ENCODE results near the gene DPP3.
"Not testable (repeated sequence)": the region's sequence is repeated elsewhere in the genome, so short reads cannot be mapped to it uniquely, and the experiment has no call there.

DPP3 gene

DNA sequence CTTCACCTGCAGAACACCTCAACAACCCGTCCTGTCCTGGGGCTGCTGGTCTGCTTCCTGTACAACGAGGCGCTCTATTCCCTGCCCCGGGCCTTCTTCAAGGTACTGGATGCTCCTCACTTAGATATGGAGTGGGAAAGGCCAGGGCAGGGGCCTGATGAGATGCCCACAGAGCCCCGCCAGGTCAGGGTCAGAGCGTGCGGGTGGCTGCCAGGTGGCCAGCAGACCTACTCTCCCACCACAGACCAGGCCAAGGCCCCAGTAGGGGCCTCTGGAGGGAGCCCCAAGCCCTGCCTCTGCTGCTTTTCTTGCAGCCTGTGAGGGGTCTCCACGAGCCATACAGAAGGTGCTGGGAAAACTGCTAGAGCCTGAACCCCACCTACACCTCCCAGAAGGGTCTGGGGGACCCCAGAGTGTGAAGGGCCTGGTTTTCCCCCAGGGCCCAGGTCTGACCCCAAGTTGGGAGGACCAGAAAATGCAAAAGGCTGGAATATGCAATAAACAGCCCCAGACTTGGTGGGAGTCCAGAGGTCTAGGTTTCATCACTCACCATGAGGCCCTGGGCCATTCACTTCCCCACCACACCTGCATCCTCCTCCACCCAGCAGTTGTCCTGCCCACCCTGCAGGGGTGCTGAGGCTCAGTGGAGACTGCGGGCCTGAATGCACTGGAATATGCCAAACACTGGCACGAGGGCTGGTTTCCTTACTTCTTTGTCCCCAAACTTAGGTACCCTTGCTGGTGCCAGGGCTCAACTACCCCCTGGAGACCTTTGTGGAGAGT, 50.9 kb downstream of the DPP3 start:
- no peak for DNase-seq (ENCODE audit: low read depth in 2 of 2, low spot score in 1 of 2)

DNA sequence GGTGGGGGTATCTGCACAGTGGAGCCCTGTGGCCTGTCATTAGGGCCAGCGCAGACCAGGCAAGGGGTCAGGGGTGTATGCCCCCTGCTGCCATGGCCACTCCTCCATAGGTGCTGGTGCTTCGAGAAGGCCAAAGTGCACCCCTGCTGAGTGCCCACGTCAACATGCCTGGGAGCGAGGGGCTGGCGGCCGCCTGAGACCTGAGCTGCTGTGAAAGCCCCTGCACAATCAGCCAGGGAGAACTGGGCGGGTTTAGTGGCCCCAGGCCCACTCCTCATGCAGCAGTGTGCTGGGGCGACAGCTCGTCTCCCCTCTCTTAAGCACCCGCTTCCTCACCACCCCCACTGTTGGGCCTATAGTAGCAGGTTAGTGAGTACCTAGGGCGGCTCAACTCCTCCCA, 51.6 kb downstream of the DPP3 start:
- no peak for DNase-seq (ENCODE audit: low read depth in 2 of 2, low spot score in 1 of 2)

DNA sequence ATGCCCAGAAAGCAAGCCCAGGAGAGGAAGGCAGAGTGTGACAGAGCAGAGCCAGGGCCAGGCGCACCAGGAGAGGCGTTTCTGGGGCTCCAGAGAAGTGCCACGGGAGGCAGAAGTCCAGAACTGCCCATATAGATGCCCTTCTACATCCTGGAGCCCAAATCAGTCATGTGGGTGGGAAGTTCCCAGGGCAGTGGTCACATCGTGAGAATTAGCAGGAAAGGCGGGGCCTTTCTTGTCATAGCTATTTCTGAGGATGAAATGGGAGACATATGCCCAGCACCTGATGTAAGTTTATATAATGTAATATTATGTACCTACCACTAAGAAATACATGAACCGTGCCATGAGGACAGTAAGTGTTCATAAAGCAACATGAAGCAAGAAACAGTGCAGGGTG, 52.5 kb downstream of the DPP3 start:
- no peak for DNase-seq (ENCODE audit: low read depth in 2 of 2, low spot score in 1 of 2)

DNA sequence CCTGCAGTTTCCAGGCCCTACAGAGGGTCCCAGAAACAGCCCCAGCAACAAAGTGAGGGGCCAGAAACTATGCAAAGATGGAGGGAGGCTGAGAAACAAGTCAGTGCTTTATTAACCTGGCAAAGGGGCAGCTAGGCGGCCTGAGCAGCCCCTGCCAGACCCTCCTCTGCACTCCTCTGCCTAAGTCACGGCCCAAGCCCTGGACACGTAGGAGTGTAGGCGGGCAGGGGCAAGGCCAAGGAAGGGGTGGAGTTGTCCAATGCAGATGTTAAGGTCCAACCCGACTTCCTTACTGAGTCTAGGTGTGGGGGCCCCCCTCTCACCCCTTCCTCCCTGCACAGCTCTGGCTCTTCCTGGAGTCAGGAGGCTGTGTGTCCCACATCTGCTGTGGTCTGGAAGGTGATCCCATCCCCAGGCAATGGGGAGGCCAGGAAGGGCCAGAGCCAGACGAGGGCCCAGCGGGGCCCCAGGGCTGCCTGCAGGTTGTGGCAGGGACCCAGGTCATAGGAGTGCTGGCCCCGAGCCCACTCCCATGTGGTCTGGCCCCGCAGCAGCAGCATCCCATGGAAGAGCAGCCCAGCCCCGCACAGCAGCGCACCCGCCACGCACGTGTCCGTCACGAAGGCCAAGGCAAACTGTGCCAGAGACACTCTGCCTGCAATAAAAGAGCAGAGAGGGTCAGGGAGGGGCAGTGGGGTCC, 59.1 kb downstream of the DPP3 start:
- no peak for DNase-seq (ENCODE audit: low read depth in 2 of 2, low spot score in 1 of 2)

DNA sequence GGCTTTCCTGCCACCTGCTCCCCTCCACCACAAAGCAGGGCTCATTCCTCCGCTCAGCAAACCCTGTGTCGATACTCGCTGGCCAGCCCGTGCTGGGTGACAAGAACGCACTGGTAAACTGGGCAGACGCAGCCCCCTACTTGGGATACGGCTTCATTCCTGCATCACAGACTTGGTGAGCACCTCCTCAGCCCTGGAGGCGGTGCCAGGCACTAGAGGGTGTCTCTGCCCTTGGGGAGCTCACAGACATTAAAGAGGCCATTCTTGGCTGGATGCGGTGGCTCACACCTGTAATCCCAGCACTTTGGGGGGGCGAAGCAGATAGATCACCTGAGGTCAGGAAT, 59.6 kb downstream of the DPP3 start:
- DNase-seq (ENCODE audit: low read depth in 2 of 2, low spot score in 1 of 2): no peak

DNA sequence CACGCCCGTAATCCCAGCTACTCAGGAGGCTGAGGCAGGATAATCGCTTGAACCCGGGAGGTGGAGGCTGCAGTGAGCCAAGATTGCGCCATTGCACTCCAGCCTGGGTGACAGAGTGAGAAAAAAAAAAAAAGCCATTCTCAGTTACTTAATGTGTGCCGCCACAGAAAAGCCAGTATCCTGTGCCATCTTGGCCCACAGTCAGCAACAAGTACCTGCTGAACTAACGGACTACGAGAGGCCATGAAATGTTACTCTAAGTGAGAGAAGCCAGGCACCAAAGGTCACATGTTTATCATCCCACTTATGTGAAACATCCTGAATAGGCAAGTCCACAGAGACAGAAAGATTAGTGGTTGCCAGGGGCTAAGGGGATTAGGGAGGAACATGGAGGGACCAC, 60.4 kb downstream of the DPP3 start:
- DNase-seq (ENCODE audit: low read depth in 2 of 2, low spot score in 1 of 2): not testable (repeated sequence)

DNA sequence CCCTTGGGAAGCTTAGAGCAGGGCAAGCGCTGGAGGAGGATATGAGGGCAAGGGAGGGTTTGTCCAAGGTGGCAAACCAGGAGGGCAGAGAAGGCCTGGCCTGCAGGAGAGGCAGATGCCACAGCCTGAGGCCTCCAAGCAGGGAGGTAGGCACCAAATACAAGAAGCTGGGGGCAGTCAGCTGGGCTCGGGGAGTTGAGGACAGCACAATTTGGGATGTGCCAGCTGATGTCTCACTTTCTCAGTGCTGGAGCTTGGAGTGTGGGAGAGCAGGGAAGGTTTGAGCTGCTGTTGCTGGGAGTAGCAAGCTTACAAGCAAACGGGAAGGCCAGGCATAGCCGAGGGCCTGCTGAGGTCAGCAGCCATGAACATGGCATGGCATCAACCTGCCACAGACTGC, 61.7 kb downstream of the DPP3 start:
- no peak for DNase-seq (ENCODE audit: low read depth in 2 of 2, low spot score in 1 of 2)

DNA sequence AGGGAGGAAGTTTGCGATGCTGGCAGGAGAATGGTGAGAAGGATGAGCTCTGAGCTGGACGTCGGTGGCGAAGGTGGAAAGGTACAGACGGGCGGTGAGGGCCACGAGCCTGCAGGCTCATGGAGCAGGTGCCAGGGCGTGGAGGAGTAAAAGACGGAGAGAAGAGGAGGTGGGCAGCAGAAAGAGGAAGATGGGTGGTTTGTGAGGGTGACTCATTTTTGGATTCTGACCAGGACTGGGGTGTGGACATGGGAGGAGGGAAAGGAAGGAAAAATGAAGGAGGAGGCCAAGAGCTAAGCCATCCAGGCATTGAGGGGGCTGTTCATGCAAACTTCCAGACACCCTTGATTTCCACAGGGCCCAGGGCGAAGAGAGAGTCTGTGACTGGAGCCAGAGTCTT, 62.1 kb downstream of the DPP3 start:
- DNase-seq (ENCODE audit: low read depth in 2 of 2, low spot score in 1 of 2): no peak

DNA sequence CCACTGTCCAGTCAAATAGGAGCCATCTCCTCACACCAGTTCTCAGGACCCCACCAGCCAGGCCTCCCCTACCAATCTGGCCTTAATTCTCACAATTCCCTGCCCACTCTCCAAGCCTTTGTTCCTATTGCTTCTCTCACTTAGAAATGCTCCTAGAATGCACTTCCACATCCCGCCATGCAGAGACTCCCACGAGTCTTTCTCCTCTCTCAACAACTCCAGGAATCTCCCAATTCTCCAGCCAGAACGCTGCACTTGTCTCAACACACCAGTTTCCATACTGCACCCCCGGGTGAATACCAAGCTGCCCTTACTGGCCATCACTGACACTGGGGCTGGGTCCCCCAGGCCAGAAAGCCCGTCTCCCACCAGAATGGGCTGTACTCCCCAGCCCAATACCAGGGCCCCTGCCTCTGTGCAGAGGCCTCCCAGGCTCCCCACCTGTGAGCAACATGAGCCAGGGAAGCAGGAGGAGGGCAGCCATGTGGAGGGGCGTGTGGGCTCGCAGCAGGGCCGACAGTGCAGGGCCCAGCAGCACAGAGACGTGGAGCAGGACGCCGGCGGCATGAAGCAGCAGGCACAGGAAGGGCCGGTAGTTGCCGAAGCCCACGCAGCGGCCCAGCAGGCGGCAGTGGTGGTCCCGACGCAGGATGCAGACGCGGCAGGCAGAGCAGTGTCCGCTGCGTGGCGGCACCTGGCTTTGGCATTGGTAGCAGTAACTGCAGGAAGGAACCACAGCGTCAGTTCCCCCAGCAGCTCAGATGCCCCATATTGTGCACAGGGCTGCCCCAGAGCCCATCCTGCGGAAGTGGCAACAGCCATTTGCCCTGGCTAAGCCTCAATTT, 63.3 kb downstream of the DPP3 start:
- DNase-seq (ENCODE audit: low read depth in 2 of 2, low spot score in 1 of 2): peak in 1 of 2 donors; percentile 35

DNA sequence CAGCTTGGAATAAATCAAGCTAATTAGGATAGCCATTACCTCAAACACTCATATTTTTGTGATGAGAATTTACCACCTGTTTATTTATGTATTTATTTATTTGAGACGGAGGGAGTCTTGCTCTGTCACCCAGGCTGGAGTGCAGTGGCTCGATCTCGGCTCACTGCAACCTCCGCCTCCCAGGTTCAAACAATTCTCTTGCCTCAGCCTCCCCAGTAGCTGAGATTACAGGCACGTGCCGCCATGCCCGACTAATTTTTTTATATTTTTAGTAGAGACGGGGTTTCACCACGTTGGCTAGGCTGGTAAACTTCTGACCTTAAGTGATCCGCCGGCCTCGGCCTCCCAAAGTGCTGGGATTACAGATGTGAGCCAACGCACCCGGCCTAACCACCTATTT, 64.7 kb downstream of the DPP3 start:
- not testable (repeated sequence) for DNase-seq (ENCODE audit: low read depth in 2 of 2, low spot score in 1 of 2)

DNA sequence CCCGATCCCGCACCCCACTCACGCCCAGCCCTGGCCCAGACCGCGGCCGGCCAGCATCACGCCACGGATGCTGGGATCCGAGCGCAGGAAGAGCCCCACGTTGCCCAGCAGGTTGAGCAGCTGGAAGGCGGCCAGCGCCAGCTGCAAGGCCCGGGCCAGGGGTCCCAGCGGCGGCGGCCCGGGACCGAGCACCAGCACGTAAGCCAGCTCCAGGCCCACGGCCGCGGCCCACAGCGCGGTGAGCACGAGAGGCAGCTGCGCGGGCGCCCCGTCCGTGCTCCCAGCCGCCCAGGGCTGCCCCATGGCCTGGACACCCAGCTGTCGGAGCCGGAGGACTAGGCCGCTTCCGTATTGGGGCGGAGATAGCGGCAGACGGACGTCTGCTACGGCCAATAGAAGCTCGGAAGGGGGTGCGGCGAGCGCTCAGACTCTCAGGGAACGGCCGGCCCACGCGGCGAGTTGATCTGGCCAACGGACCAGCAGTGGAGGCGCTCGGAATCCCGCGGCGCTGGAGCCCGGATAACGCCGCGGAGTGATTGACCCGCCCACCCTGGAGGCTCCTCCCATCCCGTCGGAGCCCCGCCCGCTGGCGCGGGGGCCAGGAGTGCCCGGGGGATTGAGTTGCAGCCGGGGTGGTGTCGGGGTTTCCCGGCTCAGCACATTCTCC, 65.6 kb downstream of the DPP3 start, which contains the start of gene ZDHHC24:
ZDHHC24 (minus strand) TSS at position 348 of the 667 bp plus-strand sequence; CDS start at position 303, 45 bp downstream.
- peak; percentile 54 to 70 for DNase-seq (ENCODE audit: low read depth in 2 of 2, low spot score in 1 of 2)

DNA sequence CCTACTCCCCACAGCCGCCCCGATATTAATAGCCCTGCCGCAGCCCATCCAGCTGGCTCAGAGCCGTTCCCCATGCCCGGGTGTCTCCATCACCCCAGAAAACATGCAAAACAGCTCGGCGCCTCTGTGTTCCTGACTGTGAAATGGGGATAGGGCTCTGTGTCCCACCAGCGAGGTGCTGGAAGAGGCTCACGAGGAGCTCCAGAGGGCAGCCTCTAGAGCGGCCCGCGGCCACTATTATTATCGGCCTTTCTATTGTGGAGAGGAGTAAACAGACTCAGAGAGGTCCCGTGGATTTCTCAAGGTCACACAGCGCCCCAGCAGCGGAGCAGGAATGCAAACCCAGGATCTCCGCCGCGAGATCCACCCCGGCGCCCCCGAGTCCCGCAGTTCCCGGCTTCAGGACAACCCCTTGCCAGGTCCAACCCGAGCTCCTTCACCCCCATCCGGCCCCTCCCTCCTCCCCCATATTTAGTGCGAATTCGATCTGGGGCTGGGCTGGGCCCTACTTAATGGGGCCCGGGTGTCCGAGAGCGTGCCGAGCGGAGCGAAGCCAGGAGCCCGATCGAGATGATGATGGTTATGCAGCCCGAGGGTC, 66.2 kb downstream of the DPP3 start, which contains the start of gene ACTN3:
ACTN3 (plus strand) TSS at position 536 of the 598 bp plus-strand sequence; CDS start at position 571, 35 bp downstream.
- no peak for DNase-seq (ENCODE audit: low read depth in 2 of 2, low spot score in 1 of 2)

DNA sequence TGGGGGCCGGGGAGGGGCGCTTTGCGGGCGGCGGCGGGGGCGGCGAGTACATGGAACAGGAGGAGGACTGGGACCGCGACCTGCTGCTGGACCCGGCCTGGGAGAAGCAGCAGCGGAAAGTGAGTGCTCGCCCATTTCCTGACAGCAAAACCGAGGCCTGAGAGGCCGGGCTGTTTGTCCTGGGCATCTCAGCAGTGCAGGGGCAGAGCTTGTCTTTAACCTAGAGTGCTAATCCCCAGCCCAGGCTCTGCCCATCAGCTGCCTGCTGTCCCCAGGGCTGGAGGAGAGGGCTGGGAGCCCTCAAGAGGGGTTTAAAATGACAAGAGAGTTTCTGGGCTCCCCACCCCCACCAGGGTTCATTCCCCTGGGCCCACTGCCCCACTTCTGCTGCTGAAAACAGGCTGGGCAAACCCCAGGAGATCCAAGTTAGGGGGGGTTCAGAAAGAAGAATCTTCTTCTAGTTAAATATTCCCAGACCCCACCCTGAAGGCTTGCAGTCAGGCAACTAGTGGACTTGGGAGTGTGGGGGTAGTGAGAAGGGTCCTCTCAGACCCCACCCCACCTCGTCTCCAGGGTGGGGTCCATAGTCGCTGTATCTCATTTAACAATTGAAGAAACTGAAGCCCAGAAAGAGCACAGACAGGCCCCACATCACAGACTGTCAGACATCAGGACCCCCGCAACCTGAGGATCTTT, 66.9 kb downstream of the DPP3 start:
- no peak for DNase-seq (ENCODE audit: low read depth in 2 of 2, low spot score in 1 of 2)

DNA sequence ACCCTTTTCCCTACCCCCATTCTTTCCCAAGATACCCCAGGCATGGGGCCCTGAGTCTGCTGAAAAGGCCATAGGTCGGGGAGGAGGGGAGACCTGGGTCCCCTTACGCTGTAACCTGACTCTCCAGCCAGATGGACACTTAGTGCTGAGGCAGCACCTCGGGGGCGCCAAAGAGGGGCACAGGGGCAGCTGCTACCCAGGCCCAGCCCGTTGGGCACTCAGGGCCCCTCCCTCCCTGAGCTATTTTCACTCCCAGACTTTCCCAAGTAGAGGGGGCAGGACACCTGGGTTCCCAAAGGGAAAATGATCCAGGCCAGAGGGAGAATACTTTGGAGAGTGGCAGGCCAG, 67.4 kb downstream of the DPP3 start:
- DNase-seq (ENCODE audit: low read depth in 2 of 2, low spot score in 1 of 2): no peak

DNA sequence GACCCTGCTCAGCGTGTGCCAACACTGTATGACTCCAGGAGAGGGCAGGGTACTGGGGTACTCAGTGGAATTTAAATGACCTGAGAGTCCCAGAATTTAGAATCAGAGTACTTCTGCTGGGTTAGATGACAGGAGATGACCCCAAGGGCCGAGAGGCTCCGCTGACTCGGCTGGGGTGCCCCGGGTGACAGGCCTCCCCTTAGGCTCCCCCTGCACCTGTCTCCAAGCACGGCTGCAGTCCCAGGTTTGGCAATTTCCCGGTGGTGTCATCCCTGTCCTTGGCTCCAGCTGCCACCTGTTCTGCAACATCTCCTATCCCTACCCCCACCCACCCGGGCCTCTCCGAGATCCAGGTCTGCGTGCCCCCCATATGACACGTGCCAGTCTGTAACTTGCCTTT, 67.8 kb downstream of the DPP3 start:
- DNase-seq (ENCODE audit: low read depth in 2 of 2, low spot score in 1 of 2): no peak

DNA sequence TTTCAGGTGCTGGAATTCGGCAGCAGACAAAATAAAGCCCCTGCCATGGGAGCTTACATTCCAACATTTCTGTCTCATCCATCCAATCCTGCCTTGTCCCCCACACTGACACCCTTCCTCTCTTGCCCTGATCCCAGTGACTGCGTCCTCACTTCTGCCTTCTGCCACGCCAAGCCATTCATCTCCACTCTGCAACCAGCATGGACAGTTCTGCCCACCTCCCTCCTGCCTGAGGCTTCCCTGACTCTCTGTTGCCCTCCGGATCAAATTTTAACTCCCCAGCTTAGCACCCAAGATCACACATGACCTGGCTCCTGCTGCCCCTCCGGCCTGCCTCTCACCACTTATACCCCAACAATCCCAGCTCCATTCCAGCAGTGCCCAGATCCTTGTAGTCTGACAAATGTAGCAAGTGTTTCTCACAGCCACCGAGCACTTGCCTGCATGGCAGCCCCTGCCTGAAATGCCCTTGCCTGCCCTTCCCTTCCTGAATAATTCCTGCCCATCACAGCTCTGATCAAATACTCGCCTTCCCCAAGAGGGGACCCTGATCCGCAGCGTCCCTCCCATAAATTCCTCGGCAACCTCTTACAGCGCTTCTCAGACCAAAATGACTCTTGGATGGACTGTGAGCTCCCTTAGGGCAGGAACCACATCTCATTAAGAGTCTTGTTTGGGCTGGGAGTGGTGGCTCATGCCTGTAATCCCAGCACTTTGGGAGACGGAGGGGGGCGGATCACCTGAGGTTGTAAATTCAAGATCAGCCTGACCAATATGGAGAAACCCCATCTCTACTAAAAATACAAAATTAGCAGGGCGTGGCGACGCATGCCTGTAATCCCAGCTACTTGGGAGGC, 68.8 kb downstream of the DPP3 start:
- no peak for DNase-seq (ENCODE audit: low read depth in 2 of 2, low spot score in 1 of 2)

DNA sequence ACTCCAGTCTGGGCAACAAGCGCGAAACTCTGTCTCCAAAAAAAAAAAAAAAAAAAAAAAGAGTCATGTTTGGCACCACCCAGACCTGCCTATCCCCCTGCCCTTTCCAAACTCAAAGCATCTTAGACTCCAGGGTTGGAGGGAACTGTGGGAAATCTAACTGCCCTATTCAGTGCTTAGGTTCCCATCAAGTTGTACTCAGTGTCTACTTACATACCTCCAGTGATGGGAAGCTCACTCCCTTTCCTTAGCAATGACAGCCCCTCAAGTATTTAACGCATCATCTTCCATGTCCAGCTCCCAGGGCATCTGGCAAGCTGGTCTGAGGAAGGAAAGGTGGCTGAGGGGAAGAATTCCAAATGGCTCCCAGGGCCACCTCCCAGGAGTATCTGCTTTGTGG, 69.5 kb downstream of the DPP3 start:
- no peak for DNase-seq (ENCODE audit: low read depth in 2 of 2, low spot score in 1 of 2)

DNA sequence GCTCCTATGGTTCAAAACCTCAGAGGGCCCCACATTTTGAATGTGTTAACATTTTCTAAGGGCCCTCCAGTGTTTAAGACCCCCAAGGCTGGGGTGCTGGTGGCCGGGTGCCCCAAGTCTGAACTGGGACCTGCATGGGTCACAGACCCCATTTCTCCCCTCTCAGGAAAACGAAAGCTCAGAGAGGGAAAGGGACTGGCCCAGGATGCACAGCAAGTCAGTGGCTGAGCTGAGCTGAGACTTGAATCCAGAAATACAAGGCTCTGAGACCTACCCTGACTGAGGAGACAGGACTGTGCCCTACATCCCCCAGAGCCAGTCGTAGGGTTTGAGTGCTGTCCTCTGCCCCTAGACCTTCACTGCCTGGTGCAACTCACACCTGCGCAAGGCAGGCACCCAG, 70.7 kb downstream of the DPP3 start:
- no peak for DNase-seq (ENCODE audit: low read depth in 2 of 2, low spot score in 1 of 2)

DNA sequence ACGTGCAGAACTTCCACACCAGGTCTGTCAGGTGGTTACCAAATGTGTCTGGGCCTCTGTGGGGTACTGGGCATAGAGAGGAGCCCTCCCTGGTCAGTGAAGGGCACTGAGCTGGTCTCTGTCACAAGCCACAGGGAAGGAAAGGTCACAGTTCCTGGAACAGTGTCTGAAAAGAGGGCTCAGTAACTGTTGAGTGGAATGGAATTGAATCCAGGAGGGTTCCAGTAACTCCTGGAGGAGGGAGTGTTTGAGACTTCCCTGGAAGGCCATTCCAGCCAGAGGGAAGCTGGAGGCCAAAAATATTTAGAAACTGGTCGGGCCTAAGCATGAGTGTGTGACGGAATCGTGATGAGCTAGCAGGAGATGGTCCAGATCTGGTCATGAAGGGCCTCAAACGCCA, 74.4 kb downstream of the DPP3 start:
- no peak for DNase-seq (ENCODE audit: low read depth in 2 of 2, low spot score in 1 of 2)

Measured in stimulated activated CD8-positive, alpha-beta memory T cell treated with anti-CD3 and anti-CD28 coated beads, Interleukin-4, amount 100 ng/mL, for 4 hours (primary cell).